ENCODE results near the gene CORO7. TPM values are rescaled to one million over a fixed set of nuclear protein-coding genes. Genes with fewer than 3 reads are reported as not detected.
A peak's percentile ranks its signal among the peaks of the same experiment; 100 is the strongest.

Gene CORO7
- total RNA-seq, 1 experiment from 2014 or later = 10.6 TPM

DNA sequence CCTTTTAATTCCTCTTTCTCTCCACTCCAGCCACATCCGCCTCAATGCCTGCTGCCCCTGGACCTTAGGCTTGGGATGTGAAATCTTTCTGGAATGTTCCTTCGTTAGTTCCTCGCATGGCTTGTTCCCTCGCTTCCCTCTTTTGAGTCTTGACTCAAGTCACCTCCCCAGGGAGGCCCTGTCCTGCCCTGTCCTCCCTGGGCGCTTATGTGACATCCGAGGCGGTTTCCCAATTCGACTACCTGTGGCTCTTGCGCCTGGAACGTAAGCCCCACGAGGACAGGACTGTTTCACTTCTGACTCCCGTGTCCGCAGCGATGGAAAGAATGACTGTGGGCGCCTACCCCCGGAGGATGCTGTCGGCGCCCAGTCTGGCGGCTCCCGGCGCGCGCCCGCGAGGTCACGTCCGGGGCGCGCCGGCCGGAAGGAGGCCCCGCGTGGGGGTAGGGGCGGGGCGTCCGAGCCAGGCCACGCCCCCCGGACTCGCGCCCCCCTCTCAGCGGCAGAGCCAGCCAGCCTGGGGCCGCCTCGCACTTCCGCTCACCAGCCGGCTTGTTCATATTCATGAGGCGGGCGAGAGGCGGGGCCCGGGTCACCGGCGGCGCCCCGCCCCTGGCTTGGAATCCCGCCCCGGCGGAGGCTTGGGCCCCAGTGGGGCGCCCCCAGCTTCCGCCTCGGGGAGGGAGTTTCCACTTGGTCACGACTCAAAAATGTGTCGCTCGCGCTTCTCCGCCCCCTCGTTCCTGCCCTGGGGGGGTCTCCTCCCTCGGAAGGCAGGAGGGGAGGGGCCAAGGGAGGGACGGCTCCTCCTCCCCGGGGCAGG, 109.0 kb downstream of the CORO7 start:
- peak; percentile 61 for DNase-seq (ENCODE audit: low spot score)

DNA sequence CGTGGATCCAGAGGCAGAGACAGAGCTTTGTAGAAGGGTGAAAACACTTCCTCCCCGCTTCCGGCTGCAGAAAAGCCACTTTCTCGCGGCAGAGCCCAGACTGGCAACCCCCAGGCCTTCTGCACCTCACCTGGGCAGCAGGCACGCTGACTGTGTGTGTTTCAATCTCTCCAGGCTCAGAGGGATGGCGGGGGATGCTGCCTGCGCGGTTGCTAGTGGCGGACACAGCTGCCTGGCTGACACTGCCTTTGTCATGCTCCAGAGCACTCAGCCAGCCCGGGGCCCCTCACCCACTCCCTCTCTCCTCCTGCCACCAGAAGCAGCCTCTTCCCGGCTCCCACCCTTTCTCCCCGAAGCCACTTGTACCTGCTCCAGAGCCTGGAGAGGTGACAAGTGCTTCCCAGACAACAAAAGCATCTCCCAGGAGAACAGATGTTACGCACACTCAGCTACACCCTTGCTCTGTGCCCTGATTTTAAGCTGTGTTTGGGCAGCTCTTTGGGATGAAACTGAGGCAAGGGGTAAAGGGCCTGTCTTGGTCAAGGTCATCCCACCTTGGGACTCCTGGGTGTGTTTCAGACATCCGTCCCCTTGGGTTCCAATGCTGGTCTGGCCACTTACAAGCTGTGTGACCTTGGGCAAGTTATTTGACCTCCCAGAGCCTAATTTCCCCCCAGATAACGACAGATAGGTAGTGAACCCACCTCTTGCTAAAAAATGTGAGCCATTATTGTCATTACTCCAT, 109.8 kb downstream of the CORO7 start:
- no peak for DNase-seq (ENCODE audit: low spot score)

Other genes starting within 250 kb of the CORO7 start
- not detected in 2 replicates for gene SRL, start 174.5 kb downstream of the CORO7 start, total RNA-seq (2014; rRNA removed; shearing (Covaris generic))
- 7.3 and 8.8 TPM in 2 replicates for gene TFAP4, start 143.6 kb downstream of the CORO7 start, total RNA-seq (2014; rRNA removed; shearing (Covaris generic))
- gene GLIS2, start 100.5 kb downstream of the CORO7 start, total RNA-seq (2014; rRNA removed; shearing (Covaris generic)) = 0.29 and 0.45 TPM in 2 replicates
- gene PAM16, start 65.3 kb downstream of the CORO7 start, total RNA-seq (2014; rRNA removed; shearing (Covaris generic)) = 32.1 and 46.7 TPM in 2 replicates
- gene VASN, start 44.7 kb downstream of the CORO7 start, total RNA-seq (2014; rRNA removed; shearing (Covaris generic)) = 22.8 and 32.2 TPM in 2 replicates
- gene DNAJA3, start 9.3 kb upstream of the CORO7 start, total RNA-seq (2014; rRNA removed; shearing (Covaris generic)) = 48.3 and 48.4 TPM in 2 replicates
- gene NMRAL1, start 58.0 kb upstream of the CORO7 start, total RNA-seq (2014; rRNA removed; shearing (Covaris generic)) = 69.5 and 102 TPM in 2 replicates
- gene HMOX2, start 59.8 kb upstream of the CORO7 start, total RNA-seq (2014; rRNA removed; shearing (Covaris generic)) = 46.3 and 48.4 TPM in 2 replicates
- 5.4 and 8.0 TPM in 2 replicates for gene CDIP1, start 122.2 kb upstream of the CORO7 start, total RNA-seq (2014; rRNA removed; shearing (Covaris generic))
- gene C16orf96, start 139.7 kb upstream of the CORO7 start, total RNA-seq (2014; rRNA removed; shearing (Covaris generic)) = not detected in 2 replicates
- 2.2 and 2.5 TPM in 2 replicates for gene UBALD1, start 198.3 kb upstream of the CORO7 start, total RNA-seq (2014; rRNA removed; shearing (Covaris generic))
- gene MGRN1, start 208.2 kb upstream of the CORO7 start, total RNA-seq (2014; rRNA removed; shearing (Covaris generic)) = 15.4 and 16.1 TPM in 2 replicates